ENCODE measurements around the gene LAMA2. TPM values are rescaled to one million over a fixed set of nuclear protein-coding genes. Genes with fewer than 3 reads are reported as not detected.

Gene LAMA2
- total RNA-seq, 4 donors from 2014 or later = 115 to 153 (median 134) TPM

GRCh38 chr6:129280749-129281148, 397.8 kb downstream of the LAMA2 start:
- Histone ChIP-seq H3K36me3 (peaks cover 0 to 25% (median 0%) of the 10 kb centered on the region in 4 donors), H3K27me3 (no peaks in the 10 kb centered on the region), H3K4me3 (no peak overlapping the region), H3K4me1 (peaks cover 0 to 24% (median 3%) of the 10 kb centered on the region in 4 donors), H3K27ac (replicated peaks in 1 of 4) (no peak overlapping the region), H3K9me3 (no peaks in the 10 kb centered on the region)
- WGBS = 30% methylated on average over 1 of the region's 1 CpG
- TF ChIP-seq POLR2A (IDR thresholded peaks at IDR 0.05; ENCODE audit: low read depth) (no peak), EP300 (IDR thresholded peaks at IDR 0.05) (no peak), POLR2AphosphoS5 (IDR thresholded peaks at IDR 0.05) (no peak), CTCF (IDR thresholded peaks at IDR 0.05) (no peak)
- intact Hi-C loops (cut with DNase I) = no loop called here
- no peak for DNase-seq (ENCODE audit: extremely low spot score)

- TF ChIP-seq POLR2A (IDR thresholded peaks at IDR 0.05; ENCODE audit: low read depth) (no peak), CTCF (IDR thresholded peaks at IDR 0.05) (no peak), EP300 (IDR thresholded peaks at IDR 0.05) (no peak), POLR2AphosphoS5 (IDR thresholded peaks at IDR 0.05) (no peak)
- H3K4me1 ChIP-seq = peaks cover 0 to 24% (median 3%) of the 10 kb centered on the region in 4 donors
- intact Hi-C loops (cut with DNase I) = no loop called here
- H3K27ac ChIP-seq (replicated peaks in 1 of 4) = no peak overlapping the region
- H3K27me3 ChIP-seq = no peaks in the 10 kb centered on the region
- no peaks in the 10 kb centered on the region for H3K9me3 ChIP-seq
- no peak for DNase-seq (ENCODE audit: extremely low spot score)
- H3K4me3 ChIP-seq = no peak overlapping the region
- peaks cover 0 to 25% (median 0%) of the 10 kb centered on the region in 4 donors for H3K36me3 ChIP-seq
These were observed 398.3 kb downstream of the LAMA2 start for GRCh38 chr6:129281168-129281796.

DNA sequence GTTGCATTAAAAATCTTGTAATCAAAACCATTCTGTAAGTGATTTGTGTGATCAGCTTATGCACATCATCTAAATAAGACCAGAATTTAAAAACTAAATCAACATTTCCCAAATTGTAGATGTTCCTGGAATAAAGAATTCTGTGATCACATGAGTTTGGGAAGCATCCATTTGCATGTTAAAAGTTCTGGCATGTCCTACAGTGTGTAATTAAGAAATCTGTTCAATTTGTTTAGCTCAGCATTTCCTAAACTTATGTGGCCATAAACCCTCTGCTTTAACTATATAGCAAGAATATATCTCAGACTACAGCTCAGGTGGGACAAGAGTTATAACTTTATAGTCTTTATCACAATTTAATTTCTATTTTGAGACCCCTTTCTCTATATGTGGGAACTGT, 399.1 kb downstream of the LAMA2 start:
- H3K4me3 ChIP-seq = no peak overlapping the region
- no peaks in the 10 kb centered on the region for H3K9me3 ChIP-seq
- H3K4me1 ChIP-seq = peaks cover 0 to 24% (median 3%) of the 10 kb centered on the region in 4 donors
- H3K27me3 ChIP-seq = no peaks in the 10 kb centered on the region
- H3K27ac ChIP-seq (replicated peaks in 1 of 4) = no peak overlapping the region
- no peak for DNase-seq (ENCODE audit: extremely low spot score)
- TF ChIP-seq CTCF (IDR thresholded peaks at IDR 0.05) (no peak), POLR2AphosphoS5 (IDR thresholded peaks at IDR 0.05) (no peak), POLR2A (IDR thresholded peaks at IDR 0.05; ENCODE audit: low read depth) (no peak), EP300 (IDR thresholded peaks at IDR 0.05) (no peak)
- peaks cover 0 to 25% (median 0%) of the 10 kb centered on the region in 4 donors for H3K36me3 ChIP-seq
- intact Hi-C loops (cut with DNase I) = no loop called here

- Histone ChIP-seq H3K36me3 (peaks cover 0 to 38% (median 0%) of the 10 kb centered on the region in 4 donors), H3K27ac (replicated peaks in 1 of 4) (no peak overlapping the region), H3K4me3 (no peak overlapping the region), H3K9me3 (no peaks in the 10 kb centered on the region), H3K4me1 (peaks cover 0 to 22% (median 3%) of the 10 kb centered on the region in 4 donors), H3K27me3 (no peaks in the 10 kb centered on the region)
- TF ChIP-seq POLR2AphosphoS5 (IDR thresholded peaks at IDR 0.05) = no peak
- no peak for TF ChIP-seq POLR2A (IDR thresholded peaks at IDR 0.05; ENCODE audit: low read depth)
- no peak for TF ChIP-seq EP300 (IDR thresholded peaks at IDR 0.05)
- TF ChIP-seq CTCF (IDR thresholded peaks at IDR 0.05) = no peak
- no peak for DNase-seq (ENCODE audit: extremely low spot score)
- WGBS = 75% methylated on average over 3 of the region's 3 CpGs
- intact Hi-C loops (cut with DNase I) = no loop called here
These were observed 401.3 kb downstream of the LAMA2 start for GRCh38 chr6:129284225-129284624.
